Bronchial epithelial cell (primary cell): Measurements from ENCODE around the gene KCNIP1. TPM values are rescaled to one million over a fixed set of nuclear protein-coding genes. Genes with fewer than 3 reads are reported as not detected.
A peak's percentile ranks its signal among the peaks of the same experiment; 100 is the strongest.

ENCODE experiments used
- DNase-seq: peaks from one replicate; pipeline ENCODE4 v3.0.0-alpha.2; 2010; ENCODE audit warnings: low read depth
- FAIRE-seq: peaks from 2 replicates; lab custom pipeline; 2011; peaks lifted over from hg19 to GRCh38; lab: Jason Lieb, UNC
- H3K27me3 ChIP-seq: 2 replicates; pipeline ENCODE4 v1.5.1; 2011; ENCODE audit warnings: low read length; ENCODE audit not compliant: control insufficient read depth, insufficient read depth
- H3K36me3 ChIP-seq: 2 replicates; pipeline ENCODE4 v1.5.1; 2011; ENCODE audit warnings: low read length; ENCODE audit not compliant: control insufficient read depth, insufficient read depth
- H3K4me3 ChIP-seq: 2 replicates; pipeline ENCODE4 v1.5.1; 2011; ENCODE audit warnings: mild to moderate bottlenecking, low read depth, low read length, control low read depth
- CTCF ChIP-seq: IDR thresholded peaks from 2 replicates; pipeline ENCODE4 v1.5.1; 2011; ENCODE audit warnings: mild to moderate bottlenecking, moderate library complexity, low read length, control low read depth, inconsistent platforms; ENCODE audit not compliant: insufficient read depth, severe bottlenecking
- total RNA-seq: library from RNA; depleted of rRNA; stranded (reverse); fragments of >200 nt; gene quantifications from 2 replicates; pipeline ENCODE4 v1.2.1, GENCODE V29; 2014

The KCNIP1 gene
- total RNA-seq, 1 donor from 2014 or later, result under 0.01 TPM

DNA sequence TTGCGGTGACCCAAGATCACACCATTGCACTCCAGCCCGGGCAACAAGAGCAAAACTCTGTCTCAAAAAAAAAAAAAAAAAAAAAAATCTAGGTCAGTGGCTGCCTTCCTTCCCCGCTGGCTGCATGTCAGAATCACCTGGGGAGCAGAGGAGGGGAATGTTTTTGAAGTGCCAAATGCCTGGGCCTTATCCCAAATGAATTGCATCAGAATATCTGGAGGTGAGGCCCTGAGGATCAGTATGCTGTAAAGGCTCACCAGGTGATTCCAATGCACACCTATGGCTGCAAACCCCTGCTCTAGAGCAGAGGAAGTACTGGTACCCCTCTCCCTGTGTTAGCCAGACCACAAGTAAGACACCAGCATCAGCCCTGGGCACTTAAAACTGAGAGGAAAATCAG, 235.0 kb downstream of the KCNIP1 start:
- TF ChIP-seq CTCF, result no peak
- Histone ChIP-seq H3K36me3 (no peaks in the 10 kb centered on the region), H3K27me3 (no peaks in the 10 kb centered on the region), H3K4me3 (no peak overlapping the region)
- DNase-seq (no peak), FAIRE-seq (no peak)

DNA sequence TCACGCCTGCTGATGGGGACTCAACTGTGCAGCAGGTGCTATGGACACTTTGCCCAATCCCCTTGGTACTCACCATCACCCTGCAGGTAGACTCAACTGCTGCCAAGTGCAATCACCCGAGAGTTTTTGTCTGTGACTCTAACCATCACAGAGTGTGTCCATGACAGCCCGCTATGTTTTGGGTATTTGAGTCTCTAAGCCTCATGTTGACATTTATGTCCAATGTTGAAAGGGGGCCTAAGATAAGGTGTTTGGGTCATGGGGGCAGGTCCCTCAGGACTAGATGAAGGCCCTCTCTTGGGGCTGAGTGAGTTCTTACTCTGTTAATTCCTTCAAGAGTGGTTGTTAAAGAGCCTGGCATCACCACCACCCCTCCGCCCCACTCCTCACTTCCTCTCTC, 235.6 kb downstream of the KCNIP1 start:
- TF ChIP-seq CTCF, result no peak
- no peak for DNase-seq
- no peaks in the 10 kb centered on the region for H3K36me3 ChIP-seq
- no peak overlapping the region for H3K4me3 ChIP-seq
- no peaks in the 10 kb centered on the region for H3K27me3 ChIP-seq
- peak; percentile 18 for FAIRE-seq

- FAIRE-seq (no peak), DNase-seq (no peak)
- TF ChIP-seq CTCF, result no peak
- no peak overlapping the region for H3K4me3 ChIP-seq
- no peaks in the 10 kb centered on the region for H3K36me3 ChIP-seq
- H3K27me3 ChIP-seq, result no peaks in the 10 kb centered on the region
Observed at GRCh38 chr5:170740551-170741205, 236.9 kb downstream of the KCNIP1 start.

- FAIRE-seq, result no peak
- Histone ChIP-seq H3K27me3 (no peaks in the 10 kb centered on the region), H3K36me3 (no peaks in the 10 kb centered on the region), H3K4me3 (no peak overlapping the region)
- no peak for DNase-seq
- no peak for TF ChIP-seq CTCF
Observed at GRCh38 chr5:170741801-170742200, 238.0 kb downstream of the KCNIP1 start.

DNA sequence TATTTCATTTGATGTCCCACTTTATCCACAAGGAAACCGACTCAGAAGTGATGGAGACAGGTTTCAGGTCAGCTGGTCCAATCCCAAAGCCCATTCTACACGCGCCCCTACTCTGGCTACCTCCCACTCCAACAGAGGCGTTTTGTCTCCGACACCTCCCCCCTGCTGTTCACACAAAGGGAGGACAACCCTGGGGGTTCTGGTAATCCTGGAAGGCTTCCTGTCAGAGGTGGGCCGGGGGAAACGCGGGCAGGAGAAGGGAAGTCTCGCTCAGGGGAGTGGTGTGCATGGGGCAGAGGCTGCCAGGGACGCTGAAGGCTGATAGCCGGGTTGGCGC, 240.0 kb downstream of the KCNIP1 start:
- FAIRE-seq, result no peak
- no peaks in the 10 kb centered on the region for H3K36me3 ChIP-seq
- no peak overlapping the region for H3K4me3 ChIP-seq
- no peak for DNase-seq
- TF ChIP-seq CTCF, result no peak
- no peaks in the 10 kb centered on the region for H3K27me3 ChIP-seq

DNA sequence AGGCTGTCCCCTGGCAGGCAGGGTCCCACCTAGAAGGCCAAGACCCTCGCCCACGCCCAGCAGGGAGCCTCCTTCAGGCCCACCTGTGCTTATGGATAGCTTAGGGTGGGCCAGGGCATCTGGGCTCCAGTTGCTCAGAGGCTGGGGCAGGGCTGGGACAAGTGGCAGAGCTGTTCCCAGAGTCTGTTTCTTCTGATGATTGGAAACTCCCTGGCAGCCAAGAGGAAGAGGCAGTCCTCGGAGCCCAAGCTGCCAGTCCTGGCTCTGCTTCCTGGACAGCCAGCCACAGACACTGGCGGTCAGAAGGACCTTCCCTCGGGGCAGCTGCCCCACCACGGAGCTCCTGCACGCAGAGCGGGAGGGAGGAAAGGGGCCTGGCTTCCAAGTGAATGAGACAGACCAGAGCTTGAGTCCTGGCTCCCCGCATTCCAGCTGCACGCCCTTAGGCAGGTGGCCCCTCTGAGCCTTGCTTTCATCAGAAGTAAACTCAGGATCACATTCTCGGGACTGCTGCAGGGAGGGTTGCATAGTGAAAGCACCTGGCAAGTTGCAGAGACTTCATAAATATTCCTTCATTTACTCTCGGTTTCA, 241.8 kb downstream of the KCNIP1 start:
- DNase-seq (no peak), FAIRE-seq (no peak)
- TF ChIP-seq CTCF, result no peak
- Histone ChIP-seq H3K4me3 (no peak overlapping the region), H3K36me3 (no peaks in the 10 kb centered on the region), H3K27me3 (no peaks in the 10 kb centered on the region)
